Panc1 (cell line): ENCODE data around the gene CUX1.
"Not testable (repeated sequence)": the region's sequence is repeated elsewhere in the genome, so short reads cannot be mapped to it uniquely, and the experiment has no call there.

Source experiments
- POLR2AphosphoS5 ChIP-seq: IDR thresholded peaks from 2 replicates; pipeline ENCODE4 v1.6.1; 2012; ENCODE audit warnings: mild to moderate bottlenecking, low read depth, low read length, moderate library complexity
- TF ChIP-seq, protein P1 (sequence below): fragments of 450-650 bp; IDR thresholded peaks from 2 replicates; pipeline ENCODE4 v1.5.1; 2017; ENCODE audit warnings: mild to moderate bottlenecking

DNA sequence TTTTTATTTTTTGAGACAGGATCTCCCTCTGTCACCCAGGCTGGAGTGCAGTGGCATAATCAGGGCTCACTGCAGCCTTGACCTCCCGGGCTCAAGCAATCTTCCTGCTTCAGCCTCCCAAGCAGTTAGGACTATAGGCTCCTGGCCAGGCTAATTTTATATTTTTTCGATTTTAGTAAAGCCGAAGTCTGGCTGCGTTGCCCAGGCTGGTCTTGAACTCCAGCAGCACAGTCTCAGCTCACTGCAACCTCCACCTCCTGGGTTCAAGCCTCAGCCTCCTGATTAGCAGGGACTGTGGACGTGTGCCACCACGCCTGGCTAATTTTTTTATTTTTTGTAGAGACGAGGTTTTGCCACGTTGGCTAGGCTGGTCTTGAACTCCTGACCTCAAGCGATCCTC, 225.4 kb downstream of the CUX1 start:
- TF ChIP-seq POLR2AphosphoS5: not testable (repeated sequence)
- TF ChIP-seq, protein P1, sequence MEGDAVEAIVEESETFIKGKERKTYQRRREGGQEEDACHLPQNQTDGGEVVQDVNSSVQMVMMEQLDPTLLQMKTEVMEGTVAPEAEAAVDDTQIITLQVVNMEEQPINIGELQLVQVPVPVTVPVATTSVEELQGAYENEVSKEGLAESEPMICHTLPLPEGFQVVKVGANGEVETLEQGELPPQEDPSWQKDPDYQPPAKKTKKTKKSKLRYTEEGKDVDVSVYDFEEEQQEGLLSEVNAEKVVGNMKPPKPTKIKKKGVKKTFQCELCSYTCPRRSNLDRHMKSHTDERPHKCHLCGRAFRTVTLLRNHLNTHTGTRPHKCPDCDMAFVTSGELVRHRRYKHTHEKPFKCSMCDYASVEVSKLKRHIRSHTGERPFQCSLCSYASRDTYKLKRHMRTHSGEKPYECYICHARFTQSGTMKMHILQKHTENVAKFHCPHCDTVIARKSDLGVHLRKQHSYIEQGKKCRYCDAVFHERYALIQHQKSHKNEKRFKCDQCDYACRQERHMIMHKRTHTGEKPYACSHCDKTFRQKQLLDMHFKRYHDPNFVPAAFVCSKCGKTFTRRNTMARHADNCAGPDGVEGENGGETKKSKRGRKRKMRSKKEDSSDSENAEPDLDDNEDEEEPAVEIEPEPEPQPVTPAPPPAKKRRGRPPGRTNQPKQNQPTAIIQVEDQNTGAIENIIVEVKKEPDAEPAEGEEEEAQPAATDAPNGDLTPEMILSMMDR: not testable (repeated sequence)
